Right atrium auricular region (tissue), 2 donors: ENCODE results near the gene ZBP1. TPM values are rescaled to one million over a fixed set of nuclear protein-coding genes. Genes with fewer than 3 reads are reported as not detected.

ENCODE experiments used
- DNase-seq: peaks from one replicate; pipeline ENCODE4 v3.0.0-alpha.2; 2019; ENCODE audit warnings: low spot score
- H3K27ac ChIP-seq, 2 donors: fragments of 200-600 bp; sonication (generic); 1 replicate in 1 of 2; 2 replicates in 1 of 2; pipeline ENCODE4 v1.5.1; 2016 to 2019
- H3K27me3 ChIP-seq, 2 donors: fragments of 200-600 bp; sonication (generic); one replicate each; pipeline versions ENCODE4 v1.5.1 to v1.6.0; 2017 to 2019
- H3K36me3 ChIP-seq: fragments of 200-600 bp; sonication (generic); one replicate; pipeline ENCODE4 v1.5.1; 2016
- H3K4me1 ChIP-seq, 2 donors: fragments of 200-600 bp; sonication (generic); one replicate each; pipeline versions ENCODE4 v1.5.1 to v1.6.0; 2017 to 2019
- H3K4me3 ChIP-seq, 2 donors: fragments of 200-600 bp; sonication (generic); 1 replicate in 1 of 2; 2 replicates in 1 of 2; pipeline ENCODE4 v1.5.1; 2017 to 2019; ENCODE audit warnings: mild to moderate bottlenecking in 1 of 2, moderate library complexity in 1 of 2
- H3K9me3 ChIP-seq, 2 donors: fragments of 200-600 bp; sonication (generic); one replicate each; pipeline ENCODE4 v1.5.1; 2019
- total RNA-seq, 2 donors: library from RNA; depleted of rRNA; stranded (reverse); fragments of >200 nt; gene quantifications; one replicate each; pipeline ENCODE4 v1.1.0, GENCODE V29; 2016
- TF ChIP-seq, protein P1 (sequence below), 2 donors: fragments of 200-600 bp; sonication (generic); IDR thresholded peaks; one replicate each; pipeline ENCODE4 v1.5.1; 2019; ENCODE audit warnings: antibody characterized with exemption in 2 of 2

ZBP1 gene
- total RNA-seq, 2 donors from 2014 or later: not detected

DNA sequence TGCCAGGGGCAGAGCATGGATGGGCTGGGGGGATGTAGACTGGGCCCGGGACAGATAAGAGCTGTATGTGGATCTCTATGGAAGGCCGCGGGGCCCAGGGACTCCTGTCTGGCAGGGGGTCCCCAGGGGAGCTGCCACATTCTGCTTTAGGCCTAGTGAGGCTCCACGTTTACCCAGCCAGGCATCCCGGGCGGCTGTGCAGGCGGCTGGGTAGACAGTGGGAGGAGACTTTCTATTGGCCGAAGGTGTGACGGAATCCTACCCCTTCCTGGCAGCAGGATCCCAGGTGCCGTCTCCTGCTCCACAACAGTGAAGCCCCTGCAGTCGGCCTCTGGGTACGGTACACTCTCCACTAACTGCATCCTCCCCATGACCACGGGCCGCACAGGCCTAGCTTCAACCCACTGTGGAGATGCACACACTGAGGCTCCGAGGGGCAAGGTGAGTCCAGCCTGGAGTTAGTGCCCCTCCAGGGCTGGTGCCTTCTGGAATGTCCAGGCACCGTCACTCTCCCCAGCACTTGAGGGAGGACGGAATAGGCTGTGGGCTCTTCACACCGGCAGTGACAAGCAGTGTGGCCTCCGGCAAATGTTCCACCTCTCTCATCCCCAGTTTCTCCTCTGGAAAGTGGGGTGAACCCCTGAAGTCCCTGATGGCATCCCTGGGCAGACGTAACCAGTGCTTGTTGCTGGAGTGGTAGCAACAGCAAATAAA is 36.8 kb upstream of the ZBP1 start:
- peak; percentile 53 for DNase-seq
- H3K4me3 ChIP-seq: no peak overlapping the region
- peak overlapping the region in 1 of 2 donors; percentile 54 for H3K27ac ChIP-seq
- H3K36me3 ChIP-seq: peaks cover 44% of the 10 kb centered on the region
- H3K4me1 ChIP-seq: peaks cover 0 to 25% of the 10 kb centered on the region in 2 donors
- no peaks in the 10 kb centered on the region for H3K27me3 ChIP-seq
- TF ChIP-seq, protein P1, sequence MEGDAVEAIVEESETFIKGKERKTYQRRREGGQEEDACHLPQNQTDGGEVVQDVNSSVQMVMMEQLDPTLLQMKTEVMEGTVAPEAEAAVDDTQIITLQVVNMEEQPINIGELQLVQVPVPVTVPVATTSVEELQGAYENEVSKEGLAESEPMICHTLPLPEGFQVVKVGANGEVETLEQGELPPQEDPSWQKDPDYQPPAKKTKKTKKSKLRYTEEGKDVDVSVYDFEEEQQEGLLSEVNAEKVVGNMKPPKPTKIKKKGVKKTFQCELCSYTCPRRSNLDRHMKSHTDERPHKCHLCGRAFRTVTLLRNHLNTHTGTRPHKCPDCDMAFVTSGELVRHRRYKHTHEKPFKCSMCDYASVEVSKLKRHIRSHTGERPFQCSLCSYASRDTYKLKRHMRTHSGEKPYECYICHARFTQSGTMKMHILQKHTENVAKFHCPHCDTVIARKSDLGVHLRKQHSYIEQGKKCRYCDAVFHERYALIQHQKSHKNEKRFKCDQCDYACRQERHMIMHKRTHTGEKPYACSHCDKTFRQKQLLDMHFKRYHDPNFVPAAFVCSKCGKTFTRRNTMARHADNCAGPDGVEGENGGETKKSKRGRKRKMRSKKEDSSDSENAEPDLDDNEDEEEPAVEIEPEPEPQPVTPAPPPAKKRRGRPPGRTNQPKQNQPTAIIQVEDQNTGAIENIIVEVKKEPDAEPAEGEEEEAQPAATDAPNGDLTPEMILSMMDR (IDR thresholded peaks at IDR 0.05): no peak
- H3K9me3 ChIP-seq: no peaks in the 10 kb centered on the region

DNA sequence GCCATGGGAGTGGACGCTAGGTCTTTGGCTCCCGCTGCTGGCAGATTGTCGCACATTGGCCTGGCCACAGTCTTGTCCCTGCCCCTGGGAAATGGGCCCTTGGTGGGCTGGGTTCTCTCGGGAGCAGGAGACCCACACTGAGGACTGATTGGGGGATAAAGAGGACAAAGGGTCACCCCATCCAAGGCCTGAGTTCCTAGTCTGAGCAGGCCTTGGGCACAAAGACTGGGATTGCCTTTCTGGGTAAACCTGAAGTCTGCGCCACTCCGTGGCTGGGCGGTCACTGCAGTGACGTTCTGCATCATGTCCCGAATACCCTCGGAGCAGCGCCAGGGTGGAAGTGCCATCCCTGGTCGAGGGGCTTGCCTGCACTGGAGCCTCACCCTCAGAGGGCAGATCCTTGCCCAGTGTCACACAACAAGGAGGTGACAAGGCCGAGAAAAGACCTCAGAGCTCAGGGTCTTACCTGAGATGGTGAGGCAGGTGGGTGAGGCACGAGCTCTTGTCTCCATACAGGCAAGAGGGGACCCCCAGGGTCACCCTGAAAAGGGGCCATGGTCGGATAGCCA is 36.1 kb upstream of the ZBP1 start:
- no peak overlapping the region for H3K27ac ChIP-seq
- peak; percentile 54 for DNase-seq
- TF ChIP-seq, protein P1 (IDR thresholded peaks at IDR 0.05): no peak
- H3K36me3 ChIP-seq: peaks cover 47% of the 10 kb centered on the region
- H3K4me1 ChIP-seq: peaks cover 0 to 21% of the 10 kb centered on the region in 2 donors
- H3K9me3 ChIP-seq: no peaks in the 10 kb centered on the region
- no peak overlapping the region for H3K4me3 ChIP-seq
- H3K27me3 ChIP-seq: no peaks in the 10 kb centered on the region

DNA sequence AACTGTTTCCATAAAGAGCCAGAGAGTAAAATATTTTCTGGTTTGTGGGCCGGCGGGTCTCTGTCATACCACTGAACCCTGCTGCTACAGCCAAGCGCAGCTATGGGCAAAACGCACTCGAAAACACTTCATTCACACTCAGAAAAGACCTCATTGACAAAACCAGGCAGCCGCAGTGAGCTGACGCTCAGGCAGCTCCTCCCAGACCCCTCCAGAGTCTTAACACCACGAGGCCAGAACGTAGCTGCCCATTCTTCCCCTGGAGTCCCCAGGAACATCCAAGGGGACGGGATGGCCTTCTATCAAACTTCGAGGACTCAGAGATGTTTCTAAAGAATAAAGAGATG is 35.6 kb upstream of the ZBP1 start:
- H3K9me3 ChIP-seq: no peaks in the 10 kb centered on the region
- no peak overlapping the region for H3K27ac ChIP-seq
- peaks cover 0 to 18% of the 10 kb centered on the region in 2 donors for H3K4me1 ChIP-seq
- no peak overlapping the region for H3K4me3 ChIP-seq
- DNase-seq: no peak
- TF ChIP-seq, protein P1 (IDR thresholded peaks at IDR 0.05): no peak
- H3K36me3 ChIP-seq: peaks cover 47% of the 10 kb centered on the region
- H3K27me3 ChIP-seq: no peaks in the 10 kb centered on the region

DNA sequence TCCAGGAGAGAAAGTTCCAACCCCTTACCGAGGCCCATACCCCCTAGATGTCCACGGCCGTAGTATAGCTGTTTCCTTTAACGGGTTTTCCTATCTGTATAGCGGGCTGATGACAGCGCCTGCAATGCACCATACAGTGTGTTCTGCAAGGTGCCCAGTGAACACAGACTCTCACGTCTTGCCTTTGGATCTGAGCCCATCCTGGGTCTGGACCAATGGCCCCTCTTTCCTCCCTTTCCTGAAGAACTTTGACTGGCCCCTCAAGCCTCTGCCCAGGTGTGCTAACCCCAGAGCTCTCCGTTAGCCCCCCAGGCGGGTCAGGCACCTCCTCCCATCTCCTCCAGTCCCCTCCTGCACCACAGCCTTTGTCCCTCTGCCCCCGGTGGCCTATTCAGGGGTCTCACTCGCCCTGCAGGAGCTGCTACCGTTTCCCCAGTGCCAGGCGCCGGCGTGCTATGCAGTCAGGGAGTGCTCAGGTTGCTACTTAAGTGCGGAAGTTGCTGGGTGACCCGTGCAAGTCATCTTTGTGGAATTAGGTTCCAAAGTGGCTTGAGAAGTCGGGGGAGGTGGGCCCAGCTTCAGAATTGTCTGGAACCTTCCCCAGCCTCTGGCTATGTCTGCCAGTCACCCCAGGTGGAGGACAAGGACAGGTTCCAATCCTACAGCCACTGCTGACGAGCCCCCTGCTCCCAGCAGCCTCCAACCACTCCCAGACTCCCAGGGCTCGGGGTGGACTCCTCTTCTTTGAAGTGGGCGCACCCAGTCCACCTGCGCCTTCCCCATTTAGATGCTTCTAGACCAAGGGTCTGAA is 35.0 kb upstream of the ZBP1 start:
- H3K27ac ChIP-seq: no peak overlapping the region
- DNase-seq: peak; percentile 54
- TF ChIP-seq, protein P1 (IDR thresholded peaks at IDR 0.05): no peak

DNA sequence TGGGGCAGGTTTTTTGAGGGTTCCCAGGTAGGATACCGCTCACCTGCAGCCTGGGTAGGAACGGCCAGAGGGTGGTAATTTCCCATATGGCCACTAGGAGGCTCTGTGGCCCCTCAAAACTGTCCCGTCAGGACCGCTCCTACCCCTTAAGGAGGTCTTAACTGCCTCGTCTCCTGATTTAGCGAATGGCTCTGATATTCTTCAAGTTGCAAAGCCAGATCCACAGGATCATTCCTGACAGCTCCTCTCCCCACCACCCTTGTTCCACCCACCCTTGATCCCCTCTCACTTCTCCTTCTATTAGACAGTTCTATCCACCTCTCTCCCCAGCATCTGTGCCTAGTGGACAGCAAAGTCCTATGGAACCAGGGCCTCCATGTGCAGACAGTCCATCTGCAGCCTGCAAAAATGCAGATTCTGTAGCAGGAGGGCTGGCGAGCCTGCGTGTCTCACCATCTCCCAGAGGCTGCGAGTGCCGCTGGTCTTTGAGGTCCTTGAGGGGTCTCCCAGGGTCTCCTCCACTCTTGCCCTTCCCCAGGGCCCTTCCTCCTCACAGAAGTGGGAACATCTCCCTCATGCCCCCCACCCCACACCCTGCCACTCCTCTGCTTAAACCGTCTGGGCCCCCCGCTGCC is 34.3 kb upstream of the ZBP1 start:
- H3K9me3 ChIP-seq: no peaks in the 10 kb centered on the region
- H3K4me1 ChIP-seq: peaks cover 0 to 18% of the 10 kb centered on the region in 2 donors
- peak; percentile 64 for DNase-seq
- H3K27me3 ChIP-seq: no peaks in the 10 kb centered on the region
- TF ChIP-seq, protein P1 (IDR thresholded peaks at IDR 0.05): peak; percentile 94 to 95
- no peak overlapping the region for H3K27ac ChIP-seq
- H3K36me3 ChIP-seq: peaks cover 47% of the 10 kb centered on the region
- H3K4me3 ChIP-seq: no peak overlapping the region

More for the DNA sequence above, 35.0 kb upstream of the ZBP1 start:
- H3K36me3 ChIP-seq: peaks cover 47% of the 10 kb centered on the region
- no peaks in the 10 kb centered on the region for H3K9me3 ChIP-seq
- H3K27me3 ChIP-seq: no peaks in the 10 kb centered on the region
- peaks cover 0 to 18% of the 10 kb centered on the region in 2 donors for H3K4me1 ChIP-seq
- H3K4me3 ChIP-seq: no peak overlapping the region
